Suppressor macrophage (primary cell): ENCODE measurements around the gene ASB6.
"Not testable (repeated sequence)": the region's sequence is repeated elsewhere in the genome, so short reads cannot be mapped to it uniquely, and the experiment has no call there.

Experiments
- DNase-seq, 4 experiments: peaks; one replicate each; pipeline ENCODE4 v3.0.0-alpha.2; 2020 to 2022

ASB6 gene

GRCh38 chr9:129666575-129666974 is 24.6 kb upstream of the ASB6 start:
- DNase-seq: no peak

GRCh38 chr9:129665814-129666520 is 24.0 kb upstream of the ASB6 start:
- DNase-seq: no peak

DNA sequence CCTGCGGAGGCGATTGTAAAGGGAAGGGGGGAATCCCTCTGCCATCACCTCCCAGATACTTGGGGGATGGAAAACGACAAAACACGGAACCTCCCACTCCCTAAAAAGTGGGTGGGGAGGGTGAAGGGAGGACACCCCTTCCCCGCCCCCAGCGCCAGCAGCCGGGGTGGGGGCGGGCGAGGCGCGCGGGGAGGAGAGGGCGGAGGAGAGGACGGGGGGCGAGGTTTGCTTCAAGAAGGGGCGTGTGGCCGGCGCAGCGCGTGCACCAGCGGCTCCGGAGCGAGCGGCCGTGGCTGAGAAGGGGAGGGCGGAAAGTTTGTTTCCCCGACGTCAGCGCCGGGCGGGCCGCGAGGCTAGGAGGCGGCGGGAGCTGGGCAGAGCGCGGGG is 23.4 kb upstream of the ASB6 start, which contains the start of gene PRRX2:
Gene PRRX2, plus strand, starts transcription at position 259 of the 387 bp plus-strand sequence. CDS start 221 bp downstream, outside the sequence.
- peak in 3 of 4 experiments; percentile 7 to 43 (median 24) for DNase-seq

GRCh38 chr9:129664746-129665388 is 22.9 kb upstream of the ASB6 start:
- DNase-seq: no peak

DNA sequence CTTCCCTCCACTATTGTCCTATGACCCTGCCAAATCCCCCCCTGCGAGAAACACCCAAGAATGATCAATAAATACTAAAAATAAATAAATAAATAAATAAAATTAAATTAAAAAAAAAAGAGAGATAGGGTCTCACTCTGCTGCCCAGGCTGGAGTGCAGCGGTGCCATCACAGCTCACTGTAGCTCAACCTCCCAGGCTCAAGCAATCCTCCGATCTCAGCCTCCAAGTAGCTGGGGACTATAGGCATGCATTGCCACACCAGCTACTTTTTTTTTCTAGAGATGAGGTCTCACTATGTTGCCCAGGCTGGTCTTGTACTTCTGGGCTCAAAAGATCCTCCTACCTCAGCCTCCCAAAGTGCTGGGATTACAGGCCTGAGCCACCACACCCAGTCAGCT is 20.3 kb upstream of the ASB6 start:
- not testable (repeated sequence) for DNase-seq

DNA sequence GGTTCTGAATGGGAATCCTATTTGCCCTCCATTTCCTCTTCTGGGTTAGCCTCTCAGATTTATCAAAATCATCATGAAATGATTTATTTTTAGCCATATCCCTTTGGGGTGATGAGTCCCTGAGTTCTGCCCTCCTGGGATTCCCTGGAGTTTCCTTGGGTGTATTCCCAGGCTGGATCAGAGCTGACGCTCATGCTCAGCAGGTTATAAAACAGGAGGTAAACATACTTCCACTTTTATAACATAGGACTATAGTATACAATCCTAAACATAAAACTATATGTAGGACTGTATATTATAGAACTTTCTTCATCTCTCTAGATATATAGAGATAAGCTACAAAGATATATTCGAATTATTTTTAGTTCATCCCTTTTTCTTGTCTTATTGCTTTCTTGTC is 19.1 kb upstream of the ASB6 start:
- DNase-seq: no peak

DNA sequence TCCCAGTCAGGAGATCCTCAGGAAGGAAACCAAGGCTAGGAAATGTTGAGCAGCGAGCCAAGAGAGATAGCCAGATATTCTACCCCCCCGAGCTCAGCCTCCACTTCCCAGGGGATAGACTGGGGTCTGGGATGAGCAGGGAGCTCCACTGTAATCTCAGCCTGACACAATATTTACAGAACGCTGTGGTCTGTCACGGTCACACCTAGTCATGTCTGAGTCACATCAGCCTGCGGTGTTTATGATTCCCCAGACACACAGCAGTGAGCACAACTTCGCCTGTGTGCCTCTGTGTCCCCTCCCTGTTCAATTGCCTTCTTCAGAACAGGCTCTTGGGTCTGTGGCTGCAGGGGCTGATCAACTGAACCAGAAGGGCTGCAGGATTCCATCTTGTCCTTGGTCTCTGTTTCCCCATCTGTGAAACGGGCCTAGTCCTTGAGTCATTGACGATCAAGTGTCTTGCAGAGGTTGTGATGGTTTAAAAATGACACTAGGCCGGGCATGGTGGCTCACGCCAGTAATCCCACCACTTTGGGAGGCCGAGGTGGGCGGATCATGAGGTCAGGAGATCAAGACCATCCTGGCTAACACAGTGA is 14.9 kb upstream of the ASB6 start:
- no peak for DNase-seq

DNA sequence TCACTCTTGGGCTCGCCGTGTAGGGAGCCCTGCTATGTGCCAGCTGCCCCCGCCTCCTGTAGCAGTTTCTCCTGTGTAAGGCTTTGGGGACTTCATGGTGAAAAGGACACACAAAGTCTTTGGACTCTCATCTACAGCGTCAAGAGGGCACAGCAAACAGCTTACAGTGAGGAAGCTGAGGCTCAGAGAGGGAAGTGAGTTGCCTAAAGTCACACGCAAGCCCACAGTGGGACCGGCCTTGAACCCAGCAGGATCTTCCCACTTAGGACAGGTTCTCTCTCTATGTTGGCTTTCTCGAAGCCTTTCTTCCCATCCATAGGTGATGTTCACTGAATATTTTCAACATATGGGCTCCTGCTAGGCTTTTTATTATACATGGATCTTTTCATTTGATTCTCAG is 13.7 kb upstream of the ASB6 start:
- peak; percentile 21 to 65 (median 49) for DNase-seq

GRCh38 chr9:129655154-129655553 is 13.2 kb upstream of the ASB6 start:
- no peak for DNase-seq

DNA sequence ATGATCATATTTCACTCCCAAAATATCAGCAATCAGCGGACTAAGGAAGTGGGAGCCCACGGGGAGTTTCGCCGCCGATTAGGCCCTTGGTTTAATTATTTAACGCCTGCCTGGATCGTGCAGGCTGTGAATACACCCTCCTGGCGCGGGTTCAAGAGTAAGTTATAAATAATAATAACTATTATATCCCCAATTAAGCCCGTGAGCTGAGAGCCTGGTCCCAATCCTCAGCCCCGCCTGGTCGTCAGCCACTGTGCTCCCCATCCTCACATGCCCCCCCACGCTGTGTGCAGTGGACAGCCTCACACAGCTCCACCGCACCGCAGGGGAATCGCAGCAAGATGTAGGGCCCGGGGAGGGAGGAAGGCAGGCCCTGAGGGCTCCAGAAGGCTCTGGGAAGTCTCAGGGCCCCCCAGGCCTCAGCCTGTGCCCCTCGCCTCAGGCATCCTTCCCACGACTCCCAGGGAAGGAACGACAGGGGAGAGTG is 12.6 kb upstream of the ASB6 start:
- no peak for DNase-seq

GRCh38 chr9:129653823-129654553 is 12.0 kb upstream of the ASB6 start:
- no peak for DNase-seq

- DNase-seq: no peak
Measured at GRCh38 chr9:129650680-129651235, 8.8 kb upstream of the ASB6 start.

GRCh38 chr9:129649726-129650679 is 8.1 kb upstream of the ASB6 start:
- no peak for DNase-seq

DNA sequence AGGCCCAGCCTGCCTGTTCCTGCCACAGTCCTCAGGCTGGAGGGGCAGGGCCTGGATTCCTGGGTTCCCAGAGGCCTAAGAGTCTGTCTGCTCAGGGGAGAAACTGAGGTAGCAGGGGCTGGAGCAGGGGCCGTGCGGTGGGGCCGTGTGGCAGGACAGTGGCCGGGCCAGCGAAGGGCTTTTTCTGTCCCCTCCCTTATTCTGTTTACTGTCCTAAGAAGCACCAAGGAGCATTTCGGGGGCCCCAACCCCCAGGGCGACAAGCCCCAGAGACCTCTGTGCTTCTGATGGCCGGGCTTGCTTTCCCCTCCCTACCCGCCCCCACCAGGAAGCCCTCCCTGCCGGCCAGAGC is 6.8 kb upstream of the ASB6 start:
- no peak for DNase-seq

DNA sequence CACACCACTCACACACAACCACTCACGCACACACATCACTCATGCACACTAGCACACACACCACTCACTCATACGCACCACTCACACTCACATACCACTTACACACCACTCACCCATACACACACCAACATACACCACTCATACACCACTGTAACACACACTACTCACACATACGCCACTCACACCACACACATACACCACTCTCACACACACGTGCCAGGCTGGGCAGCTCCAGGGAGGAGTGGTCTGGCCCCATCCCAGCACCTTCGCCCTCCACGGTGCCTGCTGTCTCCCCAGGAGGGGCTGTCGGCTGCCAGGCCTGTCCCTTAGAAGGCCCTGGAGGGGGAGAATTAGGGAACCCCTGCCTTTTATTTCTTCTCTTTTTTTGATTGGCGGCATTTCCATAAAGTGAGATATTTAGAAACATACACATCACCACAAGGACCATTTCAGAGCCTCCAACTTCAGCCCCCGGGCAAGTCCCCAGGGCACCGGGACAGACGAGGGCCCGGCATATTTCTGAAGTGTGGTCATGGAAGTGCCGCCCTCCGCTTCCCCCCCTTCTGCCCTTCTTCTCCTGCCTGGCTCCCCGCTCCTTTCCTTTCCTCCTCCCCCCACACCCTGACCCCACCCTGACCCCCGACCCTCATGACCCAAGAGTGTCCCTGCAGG is 6.3 kb upstream of the ASB6 start:
- DNase-seq: no peak

- DNase-seq: no peak
Measured at GRCh38 chr9:129647635-129648034, 5.7 kb upstream of the ASB6 start.

DNA sequence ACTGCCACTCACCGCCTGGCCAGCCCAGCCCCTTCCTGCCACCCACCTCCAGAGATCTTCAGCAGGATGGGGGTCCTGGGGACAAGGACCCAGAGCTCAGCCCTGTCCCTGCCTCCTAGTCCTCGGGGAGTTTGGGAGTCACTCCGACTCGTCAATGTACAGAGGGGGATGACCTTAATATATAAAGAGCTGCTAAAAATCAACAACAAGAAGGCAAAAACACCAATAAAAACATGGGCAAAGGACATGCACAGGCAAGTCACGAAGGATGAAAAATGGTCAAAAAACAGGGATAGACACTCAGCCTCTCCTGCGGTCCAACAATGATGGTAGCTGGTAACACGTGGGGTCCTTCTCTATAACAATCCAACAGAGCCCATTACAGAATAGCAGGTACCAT is 4.7 kb upstream of the ASB6 start:
- no peak for DNase-seq

- DNase-seq: no peak
Measured at GRCh38 chr9:129646252-129646651, 4.3 kb upstream of the ASB6 start.

DNA sequence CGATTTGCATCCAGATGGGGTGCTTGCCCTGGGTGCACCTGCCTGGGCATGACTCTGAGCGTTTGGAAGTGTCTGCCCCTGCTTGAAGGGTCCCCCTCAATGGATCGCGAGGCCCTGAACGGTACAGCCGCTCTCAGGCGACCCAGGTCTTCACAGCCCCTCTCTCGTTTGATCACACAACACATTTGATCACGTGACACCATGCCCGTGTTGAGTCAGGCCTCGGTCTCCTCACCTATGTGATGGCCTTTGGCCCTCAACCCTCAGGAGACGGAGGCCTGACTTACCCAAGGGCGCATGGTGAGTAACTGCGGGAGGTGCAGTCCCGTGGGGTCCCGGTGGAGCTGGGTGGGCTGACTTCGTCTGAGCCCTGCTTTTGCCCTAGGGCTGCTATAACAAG is 3.0 kb upstream of the ASB6 start:
- no peak for DNase-seq

DNA sequence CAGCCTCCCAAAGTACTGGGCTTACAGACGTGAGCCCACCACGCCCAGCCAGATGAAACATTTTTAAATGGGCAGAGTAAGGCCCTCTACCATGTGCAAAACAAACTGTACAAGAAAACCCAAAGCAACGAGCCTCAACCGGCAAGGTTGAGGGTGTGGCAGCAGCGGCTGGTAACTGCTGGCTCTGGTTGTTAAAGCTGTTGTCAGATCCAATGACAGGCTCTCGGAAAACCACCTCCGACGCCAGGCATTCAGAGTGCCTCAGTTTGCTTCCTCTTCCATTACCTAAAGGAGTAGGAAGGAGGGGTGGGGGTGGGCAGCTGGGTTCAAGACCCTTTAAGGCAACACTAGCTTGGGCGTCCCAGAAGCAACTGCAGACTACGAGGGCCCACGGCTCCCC is 2.4 kb upstream of the ASB6 start:
- DNase-seq: no peak

- no peak for DNase-seq
Measured at GRCh38 chr9:129643706-129644105, 1.8 kb upstream of the ASB6 start.
